Measurements from ENCODE around the gene TDRD1. TPM values are rescaled to one million over a fixed set of nuclear protein-coding genes. Genes with fewer than 3 reads are reported as not detected.

The TDRD1 gene, protein sequence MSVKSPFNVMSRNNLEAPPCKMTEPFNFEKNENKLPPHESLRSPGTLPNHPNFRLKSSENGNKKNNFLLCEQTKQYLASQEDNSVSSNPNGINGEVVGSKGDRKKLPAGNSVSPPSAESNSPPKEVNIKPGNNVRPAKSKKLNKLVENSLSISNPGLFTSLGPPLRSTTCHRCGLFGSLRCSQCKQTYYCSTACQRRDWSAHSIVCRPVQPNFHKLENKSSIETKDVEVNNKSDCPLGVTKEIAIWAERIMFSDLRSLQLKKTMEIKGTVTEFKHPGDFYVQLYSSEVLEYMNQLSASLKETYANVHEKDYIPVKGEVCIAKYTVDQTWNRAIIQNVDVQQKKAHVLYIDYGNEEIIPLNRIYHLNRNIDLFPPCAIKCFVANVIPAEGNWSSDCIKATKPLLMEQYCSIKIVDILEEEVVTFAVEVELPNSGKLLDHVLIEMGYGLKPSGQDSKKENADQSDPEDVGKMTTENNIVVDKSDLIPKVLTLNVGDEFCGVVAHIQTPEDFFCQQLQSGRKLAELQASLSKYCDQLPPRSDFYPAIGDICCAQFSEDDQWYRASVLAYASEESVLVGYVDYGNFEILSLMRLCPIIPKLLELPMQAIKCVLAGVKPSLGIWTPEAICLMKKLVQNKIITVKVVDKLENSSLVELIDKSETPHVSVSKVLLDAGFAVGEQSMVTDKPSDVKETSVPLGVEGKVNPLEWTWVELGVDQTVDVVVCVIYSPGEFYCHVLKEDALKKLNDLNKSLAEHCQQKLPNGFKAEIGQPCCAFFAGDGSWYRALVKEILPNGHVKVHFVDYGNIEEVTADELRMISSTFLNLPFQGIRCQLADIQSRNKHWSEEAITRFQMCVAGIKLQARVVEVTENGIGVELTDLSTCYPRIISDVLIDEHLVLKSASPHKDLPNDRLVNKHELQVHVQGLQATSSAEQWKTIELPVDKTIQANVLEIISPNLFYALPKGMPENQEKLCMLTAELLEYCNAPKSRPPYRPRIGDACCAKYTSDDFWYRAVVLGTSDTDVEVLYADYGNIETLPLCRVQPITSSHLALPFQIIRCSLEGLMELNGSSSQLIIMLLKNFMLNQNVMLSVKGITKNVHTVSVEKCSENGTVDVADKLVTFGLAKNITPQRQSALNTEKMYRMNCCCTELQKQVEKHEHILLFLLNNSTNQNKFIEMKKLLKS
- total RNA-seq = under 1 TPM in 3 of 4 donors, not detected in 1; under 0.01 to 0.42 (median 0.22) TPM

DNA sequence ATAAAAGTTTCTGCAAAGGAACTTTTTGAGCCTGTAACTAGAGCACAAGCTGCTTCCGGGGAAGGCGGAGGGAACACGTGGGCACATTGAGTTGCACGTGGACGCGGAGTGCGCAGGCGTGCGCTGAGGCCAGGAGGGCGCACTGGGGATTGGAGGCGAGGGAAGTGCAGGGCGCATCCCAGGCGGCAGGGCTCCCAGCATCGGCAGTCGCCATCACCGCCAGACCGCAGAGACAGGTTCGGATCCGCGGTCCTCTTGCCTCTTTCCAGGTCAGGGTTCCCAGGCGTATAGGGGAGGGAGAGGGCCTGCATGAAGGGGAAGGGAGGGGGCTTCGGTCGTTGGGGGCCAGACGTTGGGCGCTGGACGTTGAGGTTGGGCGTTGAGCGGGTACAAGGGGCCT is at the start of gene TDRD1:
Gene TDRD1, plus strand, starts transcription at position 206 of the 400 bp plus-strand sequence. CDS start 8,479 bp downstream, outside the sequence.
- no peak within 1 kb of the TSS for H3K4me3 ChIP-seq
- TF ChIP-seq, protein P1, sequence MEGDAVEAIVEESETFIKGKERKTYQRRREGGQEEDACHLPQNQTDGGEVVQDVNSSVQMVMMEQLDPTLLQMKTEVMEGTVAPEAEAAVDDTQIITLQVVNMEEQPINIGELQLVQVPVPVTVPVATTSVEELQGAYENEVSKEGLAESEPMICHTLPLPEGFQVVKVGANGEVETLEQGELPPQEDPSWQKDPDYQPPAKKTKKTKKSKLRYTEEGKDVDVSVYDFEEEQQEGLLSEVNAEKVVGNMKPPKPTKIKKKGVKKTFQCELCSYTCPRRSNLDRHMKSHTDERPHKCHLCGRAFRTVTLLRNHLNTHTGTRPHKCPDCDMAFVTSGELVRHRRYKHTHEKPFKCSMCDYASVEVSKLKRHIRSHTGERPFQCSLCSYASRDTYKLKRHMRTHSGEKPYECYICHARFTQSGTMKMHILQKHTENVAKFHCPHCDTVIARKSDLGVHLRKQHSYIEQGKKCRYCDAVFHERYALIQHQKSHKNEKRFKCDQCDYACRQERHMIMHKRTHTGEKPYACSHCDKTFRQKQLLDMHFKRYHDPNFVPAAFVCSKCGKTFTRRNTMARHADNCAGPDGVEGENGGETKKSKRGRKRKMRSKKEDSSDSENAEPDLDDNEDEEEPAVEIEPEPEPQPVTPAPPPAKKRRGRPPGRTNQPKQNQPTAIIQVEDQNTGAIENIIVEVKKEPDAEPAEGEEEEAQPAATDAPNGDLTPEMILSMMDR (IDR thresholded peaks at IDR 0.05) = no peak
- TF ChIP-seq POLR2A (IDR thresholded peaks at IDR 0.05) (no peak), EP300 (IDR thresholded peaks at IDR 0.05) (no peak)
- H3K9me3 ChIP-seq = no peaks in the 10 kb centered on the region
- 77 to 80% methylated on average over 28 of the region's 28 CpGs for WGBS, 2 donors
- H3K36me3 ChIP-seq = no peaks in the 10 kb centered on the region
- no peak within 1 kb of the TSS for H3K27ac ChIP-seq
- H3K27me3 ChIP-seq = no peaks in the 10 kb centered on the region
- H3K4me1 ChIP-seq = peaks cover 0 to 10% (median 0%) of the 10 kb centered on the region in 4 donors
- DNase-seq (ENCODE audit: low spot score in 2 of 2) = no peak

DNA sequence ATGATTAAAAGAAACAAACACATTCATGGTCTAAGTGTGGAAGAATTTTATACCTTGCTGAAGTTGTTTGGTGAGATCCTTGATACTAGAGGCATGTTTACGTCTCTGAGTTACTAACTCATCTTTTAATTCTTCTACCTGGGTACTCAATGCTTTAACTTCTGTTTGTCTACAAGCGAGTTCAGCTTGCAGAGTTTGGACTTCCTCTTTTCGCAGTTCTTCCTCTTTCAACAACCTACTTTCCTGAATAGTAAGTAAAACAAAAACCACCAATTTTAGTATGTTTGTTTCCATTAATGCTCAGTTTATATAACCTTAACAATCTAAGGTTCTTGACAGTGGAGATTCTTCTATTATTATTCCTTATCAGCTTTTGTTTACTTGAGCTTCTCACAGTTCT is 48.1 kb upstream of the TDRD1 start:
- Histone ChIP-seq H3K4me3 (no peak overlapping the region), H3K27ac (no peak overlapping the region), H3K9me3 (no peaks in the 10 kb centered on the region), H3K4me1 (no peaks in the 10 kb centered on the region), H3K36me3 (peaks cover 0 to 98% (median 0%) of the 10 kb centered on the region in 3 donors), H3K27me3 (no peaks in the 10 kb centered on the region)
- 82 to 90% methylated on average over 3 of the region's 3 CpGs for WGBS, 2 donors
- TF ChIP-seq, protein P1 (IDR thresholded peaks at IDR 0.05) = no peak
- no peak for TF ChIP-seq EP300 (IDR thresholded peaks at IDR 0.05)
- no peak for TF ChIP-seq POLR2A (IDR thresholded peaks at IDR 0.05)
- no peak for DNase-seq (ENCODE audit: low spot score in 2 of 2)

DNA sequence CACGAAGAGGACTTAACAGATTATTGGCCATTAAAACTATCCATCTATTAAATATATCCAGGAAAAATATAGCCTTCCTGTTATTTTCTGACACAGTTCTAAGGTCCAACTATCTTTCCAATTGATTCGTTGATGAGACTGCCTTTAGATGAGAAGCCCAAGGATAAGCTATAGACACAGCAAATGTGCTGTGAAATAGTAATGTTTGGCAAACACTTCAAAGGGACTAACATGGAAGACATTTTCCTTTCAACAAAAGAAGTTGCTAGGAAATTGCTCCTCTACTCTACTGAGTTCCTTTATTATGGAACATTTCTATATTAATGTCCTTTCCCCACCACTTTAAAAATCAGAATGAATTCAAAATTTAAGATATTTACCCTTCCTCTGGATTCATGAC is 43.7 kb upstream of the TDRD1 start:
- no peaks in the 10 kb centered on the region for H3K27me3 ChIP-seq
- no peaks in the 10 kb centered on the region for H3K4me1 ChIP-seq
- H3K4me3 ChIP-seq = no peak overlapping the region
- DNase-seq (ENCODE audit: low spot score in 2 of 2) = no peak
- TF ChIP-seq EP300 (IDR thresholded peaks at IDR 0.05) = no peak
- no peak for TF ChIP-seq POLR2A (IDR thresholded peaks at IDR 0.05)
- TF ChIP-seq, protein P1 (IDR thresholded peaks at IDR 0.05) = no peak
- H3K36me3 ChIP-seq = peaks cover 0 to 66% (median 0%) of the 10 kb centered on the region in 3 donors
- H3K9me3 ChIP-seq = no peaks in the 10 kb centered on the region
- H3K27ac ChIP-seq = no peak overlapping the region
- WGBS, 2 donors = 84 to 85% methylated on average over 2 of the region's 2 CpGs

DNA sequence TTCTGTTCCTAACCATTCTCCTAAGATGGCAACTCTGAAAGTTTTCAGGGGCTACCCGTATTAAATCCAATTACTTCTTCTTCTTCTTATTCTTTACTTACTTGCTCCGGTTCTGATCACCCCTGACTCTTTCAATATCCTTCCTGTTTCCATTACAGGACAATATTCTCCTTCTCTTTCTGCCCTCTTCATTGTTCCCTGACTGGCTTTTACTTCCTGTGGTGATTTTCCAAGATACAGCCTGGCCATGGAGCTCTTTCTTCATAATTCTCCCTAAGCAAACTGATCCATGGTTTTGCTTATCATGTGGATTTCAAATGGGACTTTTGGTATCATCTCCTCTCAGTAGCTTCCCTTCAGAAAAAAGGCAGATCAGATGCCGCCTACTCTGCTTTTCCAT is 40.6 kb upstream of the TDRD1 start:
- DNase-seq (ENCODE audit: low spot score in 2 of 2) = no peak
- 78 to 87% methylated on average over 3 of the region's 3 CpGs for WGBS, 2 donors
- H3K36me3 ChIP-seq = peaks cover 0 to 65% (median 0%) of the 10 kb centered on the region in 3 donors
- H3K4me1 ChIP-seq = no peaks in the 10 kb centered on the region
- no peak overlapping the region for H3K4me3 ChIP-seq
- no peaks in the 10 kb centered on the region for H3K27me3 ChIP-seq
- TF ChIP-seq EP300 (IDR thresholded peaks at IDR 0.05) (no peak), POLR2A (IDR thresholded peaks at IDR 0.05) (no peak)
- TF ChIP-seq, protein P1 (IDR thresholded peaks at IDR 0.05) = no peak
- H3K9me3 ChIP-seq = no peaks in the 10 kb centered on the region
- H3K27ac ChIP-seq = no peak overlapping the region

Measured in tibial nerve (tissue), 4 donors.